ENCODE data around the gene PHRF1.
"Not testable (repeated sequence)": the region's sequence is repeated elsewhere in the genome, so short reads cannot be mapped to it uniquely, and the experiment has no call there.

Gene PHRF1

GRCh38 chr11:559020-559620, 17.1 kb upstream of the PHRF1 start:
- no peak for DNase-seq

- no peak for DNase-seq
These were observed 16.5 kb upstream of the PHRF1 start for GRCh38 chr11:559712-560304.

DNA sequence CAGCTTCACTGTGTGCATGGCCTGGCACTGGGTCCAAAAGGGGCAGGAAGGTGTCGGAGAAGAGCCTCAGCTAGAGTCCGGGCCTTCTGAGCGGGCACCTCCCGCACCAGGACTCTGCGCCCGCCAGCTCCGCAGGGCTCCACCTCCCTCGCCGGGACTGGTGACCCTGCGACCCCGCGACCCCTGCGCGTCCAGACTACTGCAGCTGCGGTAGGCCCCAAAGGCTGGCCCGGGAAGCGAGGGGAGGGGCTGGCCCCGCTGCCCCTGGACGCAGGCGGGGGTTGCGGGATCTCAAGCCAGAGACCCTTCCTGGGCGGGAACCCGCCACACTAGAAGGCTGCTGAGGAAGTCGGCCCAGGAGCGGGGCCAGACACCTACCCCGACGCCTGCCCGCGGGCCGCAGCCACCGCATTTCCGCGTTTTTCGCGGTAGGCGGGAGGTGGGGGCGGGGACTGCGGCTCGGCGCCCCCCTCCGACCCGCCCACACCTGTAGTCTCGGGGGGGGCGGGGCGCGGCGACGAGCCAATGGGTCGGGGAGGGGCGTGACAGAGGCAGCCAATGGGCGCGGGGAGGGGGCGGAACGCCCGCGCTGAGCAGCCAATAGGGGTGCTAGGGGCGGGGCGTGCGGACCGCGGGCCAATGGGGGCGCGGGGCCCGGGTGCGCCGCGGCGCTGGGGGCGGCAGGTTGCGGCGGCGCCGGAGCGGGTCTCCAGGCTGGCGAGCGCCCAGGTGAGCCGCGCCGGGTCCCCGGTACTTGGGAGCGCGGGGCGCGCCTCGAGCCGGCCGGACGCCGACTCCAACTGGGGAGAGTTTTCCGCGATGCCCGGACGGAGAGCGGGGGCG, 15.7 kb upstream of the PHRF1 start, which contains the start of the genes LMNTD2 and RASSF7:
TSS of gene LMNTD2 (minus strand) at position 434 of the 843 bp plus-strand sequence. CDS start at position 412, 22 bp downstream.
TSS of gene RASSF7 (plus strand) at position 666 of the 843 bp plus-strand sequence. CDS start 799 bp downstream, outside the sequence.
- peak; percentile 81 to 94 for DNase-seq

DNA sequence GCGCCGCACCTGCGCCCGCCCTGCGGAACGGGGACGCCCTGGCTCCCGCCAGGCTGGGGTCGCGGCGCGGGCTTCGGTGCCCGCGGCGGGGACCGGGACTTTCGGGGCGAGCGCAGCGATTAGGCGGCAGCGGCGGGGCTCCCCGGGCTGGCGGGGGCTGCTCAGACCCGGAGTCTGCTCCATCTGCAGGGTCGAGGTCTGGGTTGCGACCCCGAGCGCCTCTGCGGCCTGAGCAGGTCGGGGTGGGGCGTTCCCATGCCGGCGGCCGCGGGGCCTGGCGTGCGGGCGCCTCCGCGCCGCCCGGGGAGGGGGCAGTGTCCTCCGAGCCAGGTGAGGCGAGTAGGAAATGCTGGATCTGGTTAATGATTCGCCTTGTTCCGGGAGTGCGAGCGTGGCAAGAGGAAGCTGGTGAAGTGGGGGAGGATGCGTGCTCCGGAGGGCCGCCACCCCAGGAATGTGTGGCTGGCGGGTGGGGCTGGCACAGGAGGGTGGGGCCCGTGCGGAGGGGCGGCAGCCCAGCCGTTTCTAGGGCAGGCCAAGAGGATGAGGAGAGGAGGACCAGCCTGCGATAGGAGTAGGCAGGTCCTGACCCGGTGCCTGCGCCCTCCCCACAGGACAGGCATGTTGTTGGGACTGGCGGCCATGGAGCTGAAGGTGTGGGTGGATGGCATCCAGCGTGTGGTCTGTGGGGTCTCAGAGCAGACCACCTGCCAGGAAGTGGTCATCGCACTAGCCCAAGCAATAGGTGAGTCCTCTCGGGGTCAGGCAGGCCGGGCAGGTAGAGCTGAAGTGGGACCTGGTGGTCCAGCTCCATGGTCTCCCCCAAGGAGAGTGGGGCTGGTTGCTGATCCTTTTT, 14.9 kb upstream of the PHRF1 start:
- DNase-seq: no peak

DNA sequence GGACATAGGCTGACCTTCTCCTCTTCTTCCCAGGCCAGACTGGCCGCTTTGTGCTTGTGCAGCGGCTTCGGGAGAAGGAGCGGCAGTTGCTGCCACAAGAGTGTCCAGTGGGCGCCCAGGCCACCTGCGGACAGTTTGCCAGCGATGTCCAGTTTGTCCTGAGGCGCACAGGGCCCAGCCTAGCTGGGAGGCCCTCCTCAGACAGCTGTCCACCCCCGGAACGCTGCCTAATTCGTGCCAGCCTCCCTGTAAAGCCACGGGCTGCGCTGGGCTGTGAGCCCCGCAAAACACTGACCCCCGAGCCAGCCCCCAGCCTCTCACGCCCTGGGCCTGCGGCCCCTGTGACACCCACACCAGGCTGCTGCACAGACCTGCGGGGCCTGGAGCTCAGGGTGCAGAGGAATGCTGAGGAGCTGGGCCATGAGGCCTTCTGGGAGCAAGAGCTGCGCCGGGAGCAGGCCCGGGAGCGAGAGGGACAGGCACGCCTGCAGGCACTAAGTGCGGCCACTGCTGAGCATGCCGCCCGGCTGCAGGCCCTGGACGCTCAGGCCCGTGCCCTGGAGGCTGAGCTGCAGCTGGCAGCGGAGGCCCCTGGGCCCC, 14.1 kb upstream of the PHRF1 start:
- DNase-seq: no peak

DNA sequence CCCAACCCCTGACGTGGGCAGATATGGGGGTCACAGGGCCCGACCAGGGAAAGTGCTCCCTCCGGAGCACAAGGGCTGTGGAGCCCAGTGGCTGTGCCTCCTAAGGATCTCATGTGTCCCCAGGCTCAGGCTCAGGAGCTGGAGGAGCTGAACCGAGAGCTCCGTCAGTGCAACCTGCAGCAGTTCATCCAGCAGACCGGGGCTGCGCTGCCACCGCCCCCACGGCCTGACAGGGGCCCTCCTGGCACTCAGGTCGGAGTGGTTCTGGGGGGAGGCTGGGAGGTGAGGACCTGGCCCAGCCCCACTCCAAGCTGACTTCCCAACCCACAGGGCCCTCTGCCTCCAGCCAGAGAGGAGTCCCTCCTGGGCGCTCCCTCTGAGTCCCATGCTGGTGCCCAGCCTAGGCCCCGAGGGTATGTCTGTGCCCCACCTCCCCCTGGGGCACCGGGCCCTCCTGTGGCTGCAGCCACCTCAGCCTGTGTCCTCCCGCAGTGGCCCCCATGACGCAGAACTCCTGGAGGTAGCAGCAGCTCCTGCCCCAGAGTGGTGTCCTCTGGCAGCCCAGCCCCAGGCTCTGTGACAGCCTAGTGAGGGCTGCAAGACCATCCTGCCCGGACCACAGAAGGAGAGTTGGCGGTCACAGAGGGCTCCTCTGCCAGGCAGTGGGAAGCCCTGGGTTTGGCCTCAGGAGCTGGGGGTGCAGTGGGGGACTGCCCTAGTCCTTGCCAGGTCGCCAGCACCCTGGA, 13.0 kb upstream of the PHRF1 start:
- no peak for DNase-seq

- no peak for DNase-seq
These were observed 12.3 kb upstream of the PHRF1 start for GRCh38 chr11:563812-564578.

DNA sequence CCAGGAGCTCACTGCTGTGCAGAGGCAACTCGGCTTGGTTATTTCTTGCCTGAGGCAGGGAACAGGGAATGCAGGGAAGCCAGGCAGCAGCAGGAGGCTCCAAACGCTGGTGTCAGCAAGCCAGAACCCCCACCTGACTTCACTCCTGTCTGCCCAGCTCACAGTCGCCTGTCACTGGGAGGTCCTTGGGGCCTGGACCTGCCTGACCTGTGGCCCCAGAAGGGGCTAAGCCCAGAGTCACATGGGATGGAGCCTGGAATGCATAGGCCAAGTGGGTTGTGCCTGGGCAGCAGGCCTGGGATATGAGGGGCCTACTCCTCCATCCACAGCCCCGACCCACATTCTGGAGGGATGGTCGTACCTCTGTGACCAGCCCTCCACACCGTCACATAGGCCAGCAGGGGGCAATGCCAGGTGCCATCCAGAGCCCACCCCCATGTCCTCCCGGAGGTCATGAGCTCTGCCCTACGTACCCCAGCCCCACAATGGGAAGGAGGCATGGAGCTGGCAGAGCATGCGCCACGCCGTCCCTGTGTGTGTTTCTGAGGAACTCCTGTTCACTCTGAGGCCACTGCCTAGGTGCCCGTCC, 10.3 kb upstream of the PHRF1 start:
- no peak for DNase-seq

GRCh38 chr11:567011-567628, 9.2 kb upstream of the PHRF1 start:
- DNase-seq: no peak

GRCh38 chr11:567629-568292, 8.5 kb upstream of the PHRF1 start:
- no peak for DNase-seq

GRCh38 chr11:568306-569157, 7.7 kb upstream of the PHRF1 start:
- peak; percentile 82 to 88 for DNase-seq

DNA sequence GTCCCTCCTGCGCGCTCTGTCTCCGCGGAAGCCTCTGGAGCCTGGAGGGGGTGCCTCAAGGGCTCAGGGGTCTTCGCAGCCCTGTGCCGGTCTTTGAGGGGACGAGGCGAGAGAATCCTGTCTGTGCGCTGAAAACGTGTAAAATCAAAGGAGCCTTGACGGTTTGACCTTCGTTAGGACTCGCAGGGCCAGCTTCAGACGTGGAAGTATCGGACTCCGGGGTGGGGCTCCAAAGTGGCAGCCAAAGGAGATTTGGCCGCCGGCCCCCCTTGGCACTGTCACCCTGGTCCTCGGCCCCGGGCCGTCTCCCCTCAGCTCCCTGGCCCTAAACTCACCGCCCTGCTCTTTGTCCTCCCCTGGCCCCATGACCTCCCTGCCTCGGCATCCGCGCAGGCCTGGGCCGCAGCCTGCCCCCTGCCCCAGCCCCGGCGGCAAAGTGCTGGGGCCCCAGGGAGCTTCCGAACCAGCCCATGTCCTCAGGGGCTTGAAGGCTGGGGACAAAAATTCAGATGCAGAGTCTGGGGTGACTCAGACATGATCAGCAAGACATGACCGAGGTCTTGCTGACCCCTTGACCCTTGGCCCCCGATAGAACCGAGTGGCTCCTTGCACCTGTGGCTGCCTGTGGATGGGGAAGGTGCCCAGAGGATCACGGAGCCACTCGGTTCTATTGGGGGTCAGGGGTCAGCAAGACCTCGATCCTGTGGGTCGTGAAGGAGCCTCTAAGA, 6.9 kb upstream of the PHRF1 start:
- DNase-seq: no peak

- DNase-seq: no peak
These were observed 4.5 kb upstream of the PHRF1 start for GRCh38 chr11:571802-572185.

DNA sequence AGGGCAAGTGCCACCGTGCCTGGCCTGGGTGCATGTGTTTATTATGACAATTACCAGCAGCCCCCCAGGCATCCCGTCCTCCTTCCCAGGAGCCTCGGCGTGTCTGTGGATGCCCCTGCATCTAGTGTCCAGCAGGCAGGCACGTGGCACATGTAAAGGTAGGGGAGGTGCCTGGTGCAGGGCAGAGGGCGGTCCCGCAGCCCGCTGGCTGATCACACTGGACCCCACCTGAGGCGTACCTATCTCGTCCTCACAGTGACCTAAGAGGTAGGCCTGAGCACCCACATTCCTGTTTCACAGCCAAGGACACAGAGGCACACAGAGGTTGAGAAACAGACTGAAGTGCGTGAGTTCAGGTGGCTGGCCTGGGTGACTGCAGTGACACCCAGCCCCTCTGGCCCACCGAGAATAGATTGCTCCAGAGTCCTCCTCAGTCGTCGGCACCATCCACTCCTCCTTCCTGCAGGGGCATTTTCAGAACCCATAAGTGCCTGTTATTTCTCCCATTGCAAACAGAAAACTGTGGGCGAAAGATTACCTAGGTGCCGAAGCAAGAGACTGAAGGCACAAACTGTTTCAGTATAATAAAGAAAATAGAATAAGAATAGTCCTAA, 3.0 kb upstream of the PHRF1 start:
- DNase-seq: no peak

GRCh38 chr11:574031-574570, 2.2 kb upstream of the PHRF1 start:
- not testable (repeated sequence) for DNase-seq

DNA sequence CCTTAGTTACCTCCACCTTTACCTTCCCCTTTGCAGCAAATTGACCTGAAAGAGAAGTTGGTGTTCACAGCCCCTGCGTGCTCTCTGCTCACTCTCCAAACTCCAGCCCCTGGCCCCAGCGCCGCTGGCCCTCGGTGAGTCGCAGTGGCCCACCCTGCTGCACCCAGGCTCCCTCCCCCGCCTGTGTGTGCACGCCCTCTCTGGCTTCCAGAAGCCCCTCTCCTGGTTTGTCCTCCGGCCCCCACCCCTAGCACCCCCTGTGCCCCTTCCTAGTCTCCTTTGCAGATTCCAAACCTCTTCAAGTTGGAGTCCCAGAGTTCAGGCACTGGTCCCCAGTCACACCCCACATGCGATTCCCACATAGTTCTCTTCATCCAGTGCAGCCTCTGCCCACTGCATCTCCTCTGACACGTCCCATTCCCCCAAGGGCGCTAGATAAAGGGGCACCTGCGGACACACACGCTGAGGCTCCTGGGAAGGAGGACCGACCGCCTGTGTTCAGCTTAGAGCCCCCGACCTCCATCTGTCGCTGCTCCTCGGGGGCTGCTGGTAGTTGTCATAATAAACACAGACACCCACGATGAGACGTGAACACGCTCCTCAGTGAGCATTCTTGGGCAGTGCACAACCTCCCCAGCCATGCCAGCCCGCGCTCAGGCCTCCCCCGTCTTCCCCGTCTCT, 1.5 kb upstream of the PHRF1 start:
- no peak for DNase-seq

Data from inflammatory macrophage treated with lipopolysaccharide for 1 hour (primary cell).